SK-N-SH (cell line): ENCODE results near the gene ACTN2. TPM values are rescaled to one million over a fixed set of nuclear protein-coding genes. Genes with fewer than 3 reads are reported as not detected.

ENCODE experiments used
- CTCF ChIA-PET: fragments of 300-600, 350-600 bp; formaldehyde crosslinking; extraction: SDS; loops from one replicate; lab custom pipeline; 2021; lab: Yijun Ruan, JAX
- POLR2A ChIA-PET: fragments of 350-600 bp; sonication (Branson Sonifier 250); formaldehyde crosslinking; extraction: SDS; loops from one replicate; lab custom pipeline; 2020; ENCODE audit warnings: antibody characterized with exemption, inconsistent platforms; lab: Yijun Ruan, JAX
- DNase-seq: peaks from one replicate; pipeline ENCODE4 v3.0.0; 2012
- H2AFZ ChIP-seq: fragments of 200-600 bp; sonication (generic); 2 replicates; pipeline ENCODE4 v1.8.1; 2016; ENCODE audit warnings: antibody characterized with exemption, mild to moderate bottlenecking, low read depth
- H3F3A ChIP-seq: fragments of 200-600 bp; sonication (generic); replicated peaks from 2 replicates; pipeline ENCODE3; 2016; ENCODE audit warnings: antibody characterized with exemption, mild to moderate bottlenecking; ENCODE audit not compliant: insufficient read depth
- H3K27ac ChIP-seq, 2 experiments: fragments of 200-500 bp in 1 of 2; fragments of 200-600 bp in 1 of 2; sonication (Bioruptor generic) in 1 of 2; sonication (generic), shearing (Covaris generic) in 1 of 2; 2 replicates each; pipeline versions ENCODE4 v1.5.1 to v1.6.1; 2014 to 2016; ENCODE audit warnings: low read depth in 2 of 2, inconsistent platforms in 1 of 2, low read length in 1 of 2, mild to moderate bottlenecking in 1 of 2, mixed read lengths in 1 of 2
- H3K27me3 ChIP-seq: fragments of 200-600 bp; sonication (generic), shearing (Covaris generic); 2 replicates; pipeline ENCODE4 v1.6.1; 2016; ENCODE audit warnings: mixed run types; ENCODE audit not compliant: insufficient read depth
- H3K36me3 ChIP-seq, 2 experiments: fragments of 200-500 bp in 1 of 2; fragments of 200-600 bp in 1 of 2; sonication (Bioruptor generic) in 1 of 2; sonication (generic) in 1 of 2; replicated peaks in 1 of 2; 2 replicates each; pipeline versions ENCODE3 to v1.5.1; 2014 to 2016; ENCODE audit warnings: low read length in 1 of 2, mild to moderate bottlenecking in 1 of 2; ENCODE audit not compliant: insufficient read depth in 2 of 2, control insufficient read depth in 1 of 2
- H3K4me1 ChIP-seq, 2 experiments: fragments of 200-500 bp in 1 of 2; fragments of 200-600 bp in 1 of 2; sonication (Bioruptor generic) in 1 of 2; sonication (generic), shearing (Covaris generic) in 1 of 2; 2 replicates each; pipeline versions ENCODE4 v1.5.1 to v1.6.1; 2014 to 2016; ENCODE audit warnings: low read depth in 1 of 2, low read length in 1 of 2, mixed run types in 1 of 2; ENCODE audit not compliant: insufficient read depth in 2 of 2, control insufficient read depth in 1 of 2
- H3K4me2 ChIP-seq: fragments of 200-600 bp; sonication (generic), shearing (Covaris generic); 2 replicates; pipeline ENCODE4 v1.6.1; 2017; ENCODE audit warnings: mixed run types
- H3K4me3 ChIP-seq, 2 experiments: fragments of 200-500 bp in 1 of 2; fragments of 200-600 bp in 1 of 2; sonication (Bioruptor generic) in 1 of 2; sonication (generic), shearing (Covaris generic) in 1 of 2; 2 replicates each; pipeline versions ENCODE4 v1.5.1 to v1.8.1; 2014 to 2016; ENCODE audit warnings: low read depth in 2 of 2, inconsistent platforms in 1 of 2, low read length in 1 of 2, mild to moderate bottlenecking in 1 of 2, mixed read lengths in 1 of 2, moderate library complexity in 1 of 2
- H3K79me2 ChIP-seq: fragments of 200-600 bp; sonication (generic); 2 replicates; pipeline ENCODE4 v1.8.1; 2017; ENCODE audit warnings: mild to moderate bottlenecking; ENCODE audit not compliant: insufficient read depth
- H3K9ac ChIP-seq: fragments of 200-600 bp; sonication (generic); 2 replicates; pipeline ENCODE4 v1.6.1; 2017; ENCODE audit warnings: mixed run types
- H3K9me2 ChIP-seq: fragments of 200-600 bp; sonication (generic); 2 replicates; pipeline ENCODE4 v1.6.1; 2017; ENCODE audit warnings: mixed run types
- H3K9me3 ChIP-seq: fragments of 200-600 bp; sonication (generic); 2 replicates; pipeline ENCODE4 v1.6.1; 2017; ENCODE audit warnings: mixed run types, mild to moderate bottlenecking, moderate library complexity
- H4K20me1 ChIP-seq: fragments of 200-600 bp; sonication (generic); 2 replicates; pipeline ENCODE4 v1.6.1; 2017; ENCODE audit warnings: mild to moderate bottlenecking, mixed run types; ENCODE audit not compliant: insufficient read depth
- CHD2 ChIP-seq: fragments of 150-350 bp; IDR thresholded peaks from 2 replicates; pipeline ENCODE4 v1.6.1; 2018; ENCODE audit warnings: low read length; ENCODE audit not compliant: partially characterized antibody
- ELF1 ChIP-seq: IDR thresholded peaks from 2 replicates; pipeline ENCODE4 v1.4.0; 2012
- FOSL2 ChIP-seq: IDR thresholded peaks from 2 replicates; pipeline ENCODE4 v1.4.0; 2012; ENCODE audit warnings: low read depth, mild to moderate bottlenecking, moderate library complexity, borderline replicate concordance
- GABPA ChIP-seq: IDR thresholded peaks from 2 replicates; pipeline ENCODE4 v1.4.0; 2012; ENCODE audit warnings: low read depth, mild to moderate bottlenecking
- IRF3 ChIP-seq: fragments of 150-350 bp; IDR thresholded peaks from 2 replicates; pipeline ENCODE4 v1.6.1; 2016; ENCODE audit warnings: mild to moderate bottlenecking, low read depth, low read length
- MXI1 ChIP-seq: IDR thresholded peaks from 2 replicates; pipeline ENCODE4 v1.6.1; 2012; ENCODE audit warnings: mild to moderate bottlenecking, low read depth, low read length, improper control_type of control experiment
- NFIC ChIP-seq: IDR thresholded peaks from 2 replicates; pipeline ENCODE4 v1.4.0; 2012; ENCODE audit warnings: borderline replicate concordance
- PBX3 ChIP-seq: IDR thresholded peaks from 2 replicates; pipeline ENCODE4; 2012
- POLR2AphosphoS5 ChIP-seq: IDR thresholded peaks from 2 replicates; pipeline ENCODE4 v1.6.1; 2012; ENCODE audit warnings: low read depth, low read length
- RCOR1 ChIP-seq: fragments of 150-350 bp; IDR thresholded peaks from 2 replicates; pipeline ENCODE4 v1.6.1; 2017; ENCODE audit warnings: antibody characterized with exemption, low read length
- RFX5 ChIP-seq: IDR thresholded peaks from 2 replicates; pipeline ENCODE4 v1.6.1; 2012; ENCODE audit warnings: mild to moderate bottlenecking, improper control_type of control experiment, low read length
- RXRA ChIP-seq: IDR thresholded peaks from 2 replicates; pipeline ENCODE4 v1.4.0; 2012; ENCODE audit warnings: low read depth, mild to moderate bottlenecking, borderline replicate concordance
- SIN3A ChIP-seq: IDR thresholded peaks from 2 replicates; pipeline ENCODE4 v1.6.1; 2012; ENCODE audit warnings: low read depth, mild to moderate bottlenecking, low read length, moderate library complexity, borderline replicate concordance
- USF2 ChIP-seq: fragments of 150-350 bp; IDR thresholded peaks from 2 replicates; pipeline ENCODE4 v1.6.1; 2017; ENCODE audit warnings: antibody characterized with exemption, low read length, low read depth, borderline replicate concordance
- YY1 ChIP-seq: IDR thresholded peaks from 2 replicates; pipeline ENCODE4 v1.4.0; 2012; ENCODE audit warnings: low read depth, mild to moderate bottlenecking
- WGBS: methylation state at CpG from one replicate; pipeline ENCODE4 v1.1.6; 2017; ENCODE audit warnings: low lambda C conversion rate; 5-methylcytosine and 5-hydroxymethylcytosine counted together
- polyA plus RNA-seq, 3 experiments: library from polyadenylated mRNA; depleted of rRNA; stranded (reverse); fragments of >200 nt; gene quantifications; 2 replicates each; pipeline ENCODE4 v1.2.3, GENCODE V29; 2012
- TF ChIP-seq, protein P1 (sequence below): IDR thresholded peaks from 2 replicates; pipeline ENCODE4 v1.4.0; 2012; ENCODE audit warnings: low read depth, borderline replicate concordance
- TF ChIP-seq, protein P2 (sequence below): IDR thresholded peaks from 2 replicates; pipeline ENCODE4 v1.6.1; 2012; ENCODE audit warnings: mild to moderate bottlenecking, low read depth, low read length, moderate library complexity
- TF ChIP-seq, protein P3 (sequence below): IDR thresholded peaks from 2 replicates; pipeline ENCODE4 v1.4.0; 2012; ENCODE audit warnings: low read depth

The ACTN2 gene
- polyA plus RNA-seq, 1 of the 3 experiments (the other 2 are of a cell fraction) = 0.15 TPM

DNA sequence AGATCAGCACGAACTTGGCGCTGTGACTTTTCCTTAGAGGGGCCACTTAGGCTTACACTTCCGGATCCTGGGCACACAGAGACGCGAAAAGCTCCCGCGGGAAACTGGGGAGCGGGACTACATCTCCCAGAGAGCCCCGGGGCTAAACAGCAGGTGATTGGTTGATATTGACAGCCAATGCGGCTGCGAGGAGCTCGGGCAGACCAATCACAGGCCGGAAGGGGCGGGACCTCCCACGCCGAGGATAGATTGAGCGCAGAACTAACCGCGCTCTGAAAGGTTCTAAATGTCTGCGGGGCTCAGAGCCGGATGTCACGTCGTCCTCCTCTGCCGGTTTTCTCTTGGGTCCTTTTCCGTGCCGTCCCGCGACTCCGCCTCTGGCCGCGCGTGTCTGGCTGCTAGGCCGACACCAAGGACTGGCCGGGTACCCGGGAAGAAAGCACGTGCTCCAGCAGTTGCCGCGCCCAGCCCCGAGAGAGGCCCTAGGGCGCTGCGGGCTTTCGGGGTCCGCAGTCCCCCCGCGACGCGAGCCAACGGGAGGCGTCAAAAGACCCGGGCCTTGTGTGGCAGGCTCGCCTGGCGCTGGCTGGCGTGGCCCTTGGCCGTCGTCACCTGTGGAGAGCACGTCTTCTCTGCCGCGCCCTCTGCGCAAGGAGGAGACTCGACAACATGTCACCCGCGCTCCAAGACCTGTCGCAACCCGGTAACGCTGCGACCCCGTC is 108.9 kb downstream of the ACTN2 start, which contains the start of gene MTR:
Gene MTR, plus strand, starts transcription at position 258 of the 722 bp plus-strand sequence. Its CDS starts 412 bp downstream, at position 670.
- DNase-seq = peak; percentile 97
- TF ChIP-seq CHD2 (peak; percentile 96), ELF1 (peak; percentile 87), POLR2AphosphoS5 (peak; percentile 19), MXI1 (peak; percentile 92), RCOR1 (peak; percentile 48; the same call in 1 of the 2 replicates), YY1 (no peak), SIN3A (peak; percentile 67; the same call in 1 of the 2 replicates), NFIC (no peak), RXRA (no peak), RFX5 (no peak; the same call in 1 of the 2 replicates), IRF3 (peak; percentile 81), PBX3 (peak; percentile 82), FOSL2 (no peak), USF2 (no peak), GABPA (peak; percentile 90)
- TF ChIP-seq, protein P1, sequence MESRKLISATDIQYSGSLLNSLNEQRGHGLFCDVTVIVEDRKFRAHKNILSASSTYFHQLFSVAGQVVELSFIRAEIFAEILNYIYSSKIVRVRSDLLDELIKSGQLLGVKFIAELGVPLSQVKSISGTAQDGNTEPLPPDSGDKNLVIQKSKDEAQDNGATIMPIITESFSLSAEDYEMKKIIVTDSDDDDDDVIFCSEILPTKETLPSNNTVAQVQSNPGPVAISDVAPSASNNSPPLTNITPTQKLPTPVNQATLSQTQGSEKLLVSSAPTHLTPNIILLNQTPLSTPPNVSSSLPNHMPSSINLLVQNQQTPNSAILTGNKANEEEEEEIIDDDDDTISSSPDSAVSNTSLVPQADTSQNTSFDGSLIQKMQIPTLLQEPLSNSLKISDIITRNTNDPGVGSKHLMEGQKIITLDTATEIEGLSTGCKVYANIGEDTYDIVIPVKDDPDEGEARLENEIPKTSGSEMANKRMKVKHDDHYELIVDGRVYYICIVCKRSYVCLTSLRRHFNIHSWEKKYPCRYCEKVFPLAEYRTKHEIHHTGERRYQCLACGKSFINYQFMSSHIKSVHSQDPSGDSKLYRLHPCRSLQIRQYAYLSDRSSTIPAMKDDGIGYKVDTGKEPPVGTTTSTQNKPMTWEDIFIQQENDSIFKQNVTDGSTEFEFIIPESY = peak; percentile 64; the same call in 1 of the 2 replicates
- TF ChIP-seq, protein P2, sequence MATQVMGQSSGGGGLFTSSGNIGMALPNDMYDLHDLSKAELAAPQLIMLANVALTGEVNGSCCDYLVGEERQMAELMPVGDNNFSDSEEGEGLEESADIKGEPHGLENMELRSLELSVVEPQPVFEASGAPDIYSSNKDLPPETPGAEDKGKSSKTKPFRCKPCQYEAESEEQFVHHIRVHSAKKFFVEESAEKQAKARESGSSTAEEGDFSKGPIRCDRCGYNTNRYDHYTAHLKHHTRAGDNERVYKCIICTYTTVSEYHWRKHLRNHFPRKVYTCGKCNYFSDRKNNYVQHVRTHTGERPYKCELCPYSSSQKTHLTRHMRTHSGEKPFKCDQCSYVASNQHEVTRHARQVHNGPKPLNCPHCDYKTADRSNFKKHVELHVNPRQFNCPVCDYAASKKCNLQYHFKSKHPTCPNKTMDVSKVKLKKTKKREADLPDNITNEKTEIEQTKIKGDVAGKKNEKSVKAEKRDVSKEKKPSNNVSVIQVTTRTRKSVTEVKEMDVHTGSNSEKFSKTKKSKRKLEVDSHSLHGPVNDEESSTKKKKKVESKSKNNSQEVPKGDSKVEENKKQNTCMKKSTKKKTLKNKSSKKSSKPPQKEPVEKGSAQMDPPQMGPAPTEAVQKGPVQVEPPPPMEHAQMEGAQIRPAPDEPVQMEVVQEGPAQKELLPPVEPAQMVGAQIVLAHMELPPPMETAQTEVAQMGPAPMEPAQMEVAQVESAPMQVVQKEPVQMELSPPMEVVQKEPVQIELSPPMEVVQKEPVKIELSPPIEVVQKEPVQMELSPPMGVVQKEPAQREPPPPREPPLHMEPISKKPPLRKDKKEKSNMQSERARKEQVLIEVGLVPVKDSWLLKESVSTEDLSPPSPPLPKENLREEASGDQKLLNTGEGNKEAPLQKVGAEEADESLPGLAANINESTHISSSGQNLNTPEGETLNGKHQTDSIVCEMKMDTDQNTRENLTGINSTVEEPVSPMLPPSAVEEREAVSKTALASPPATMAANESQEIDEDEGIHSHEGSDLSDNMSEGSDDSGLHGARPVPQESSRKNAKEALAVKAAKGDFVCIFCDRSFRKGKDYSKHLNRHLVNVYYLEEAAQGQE = no peak
- TF ChIP-seq, protein P3, sequence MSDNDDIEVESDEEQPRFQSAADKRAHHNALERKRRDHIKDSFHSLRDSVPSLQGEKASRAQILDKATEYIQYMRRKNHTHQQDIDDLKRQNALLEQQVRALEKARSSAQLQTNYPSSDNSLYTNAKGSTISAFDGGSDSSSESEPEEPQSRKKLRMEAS = peak; percentile 89
- TF ChIP-seq, all 33 proteins: peak for 11
- H3K27ac ChIP-seq = peak within 1 kb of the TSS; percentile 76 to 85
- peaks cover 3% of the 10 kb centered on the region for H3F3A ChIP-seq
- no peaks in the 10 kb centered on the region for H3K27me3 ChIP-seq
- H3K36me3 ChIP-seq = no peaks in the 10 kb centered on the region
- no peaks in the 10 kb centered on the region for H3K9me3 ChIP-seq
- peak within 1 kb of the TSS; percentile 83 for H3K9ac ChIP-seq
- H3K9me2 ChIP-seq = no peaks in the 10 kb centered on the region
- ChIA-PET POLR2A (interaction anchor here (0.8 to 1.4 kb wide), 4 partner anchors 32 to 191 kb away, joined by 3 to 4 read pairs (median 3); partner anchors contain the start of gene HEATR1), CTCF (interaction anchor here (0.7 to 1.8 kb wide), 4 partner anchors 8 to 591 kb away, joined by 3 to 6 read pairs (median 4); partner anchors contain the start of gene RYR2)
- peaks cover 0 to 5% of the 10 kb centered on the region in 2 experiments; a peak in 2 of 4 replicates for H3K4me1 ChIP-seq
- H2AFZ ChIP-seq = peak within 1 kb of the TSS; percentile 94
- H3K4me3 ChIP-seq = peak within 1 kb of the TSS; percentile 91 to 99
- peaks cover 50% of the 10 kb centered on the region for H3K79me2 ChIP-seq
- peak within 1 kb of the TSS; percentile 90 for H3K4me2 ChIP-seq
- WGBS = 0% methylated on average over 2 of the region's 67 CpGs
- no peaks in the 10 kb centered on the region for H4K20me1 ChIP-seq
